HL-60 (cell line): ENCODE measurements around the gene OR6N1.

ENCODE experiments used
- CTCF ChIP-seq: IDR thresholded peaks from one replicate; pipeline ENCODE4 v1.5.1; 2011; ENCODE audit warnings: low read length, control low read depth, inconsistent platforms; ENCODE audit not compliant: insufficient read depth
- GABPA ChIP-seq: IDR thresholded peaks from 2 replicates; pipeline ENCODE4 v1.6.1; 2012; ENCODE audit warnings: low read depth
- POLR2AphosphoS5 ChIP-seq: IDR thresholded peaks from 2 replicates; pipeline ENCODE4 v1.6.1; 2012; ENCODE audit warnings: low read depth
- REST ChIP-seq: IDR thresholded peaks from 2 replicates; pipeline ENCODE4 v1.6.1; 2012; ENCODE audit warnings: low read depth; ENCODE audit not compliant: insufficient replicate concordance

- TF ChIP-seq CTCF (no peak), REST (no peak), POLR2AphosphoS5 (no peak), GABPA (no peak)
Observed at GRCh38 chr1:158818560-158818959, 46.6 kb upstream of the OR6N1 start.
